PC-3 (cell line): ENCODE data around the gene USP19. TPM values are rescaled to one million over a fixed set of nuclear protein-coding genes. Genes with fewer than 3 reads are reported as not detected.

Source experiments
- ATAC-seq: fragments of 200-7000 bp; cut with Tn5 transposase; 2 replicates; pipeline ENCODE4 v1.9.1; 2020; ENCODE audit warnings: mild to moderate bottlenecking, moderate library complexity
- BruUV-seq: library from RNA; stranded (reverse); fragments of 400-500 nt; replicated peaks from 2 replicates; lab custom pipeline; 2021; lab: Mats Ljungman, UMichigan
- CTCF ChIA-PET: fragments of 300-600 bp; sonication (Branson Sonifier 250); formaldehyde crosslinking; loops from one replicate; lab custom pipeline; 2022; ENCODE audit warnings: antibody characterized with exemption; lab: Charles Lee
- POLR2A ChIA-PET: fragments of 300-600 bp; sonication (Branson Sonifier 250); formaldehyde crosslinking; loops from one replicate; lab custom pipeline; 2022; ENCODE audit warnings: antibody characterized with exemption; ENCODE audit not compliant: unreplicated experiment; lab: Charles Lee
- DNase-seq: peaks from one replicate; pipeline ENCODE4 v3.0.0-alpha.2; 2015
- H2AFZ ChIP-seq: fragments of 300-600 bp; sonication (generic); 2 replicates; pipeline ENCODE4 v1.6.0; 2016; ENCODE audit warnings: antibody characterized with exemption, low read length
- H3F3A ChIP-seq: fragments of 300-600 bp; sonication (generic); one replicate; pipeline ENCODE4 v1.6.0; 2017; ENCODE audit warnings: antibody characterized with exemption, low read length, control low read depth, mild to moderate bottlenecking; ENCODE audit not compliant: unreplicated experiment
- H3K27ac ChIP-seq: fragments of 300-600 bp; sonication (generic); 2 replicates; pipeline ENCODE4 v1.5.1; 2016; ENCODE audit warnings: mild to moderate bottlenecking, low read length
- H3K27me3 ChIP-seq: fragments of 300-600 bp; sonication (generic); 2 replicates; pipeline ENCODE4 v1.6.1; 2016; ENCODE audit warnings: low read length, mixed read lengths
- H3K36me3 ChIP-seq: fragments of 300-600 bp; sonication (generic); 2 replicates; pipeline ENCODE4 v1.6.1; 2016; ENCODE audit warnings: low read depth, mixed run types, low read length, mixed read lengths
- H3K4me1 ChIP-seq: fragments of 300-600 bp; sonication (generic); 2 replicates; pipeline ENCODE4 v1.5.1; 2016; ENCODE audit warnings: low read length; ENCODE audit not compliant: insufficient read depth
- H3K4me2 ChIP-seq: fragments of 300-600 bp; sonication (generic); 2 replicates; pipeline ENCODE4 v1.6.0; 2016; ENCODE audit warnings: low read length
- H3K4me3 ChIP-seq: fragments of 300-600 bp; sonication (generic); 2 replicates; pipeline ENCODE4 v1.5.1; 2016; ENCODE audit warnings: mild to moderate bottlenecking, low read length, mixed read lengths
- H3K79me2 ChIP-seq: fragments of 300-600 bp; sonication (generic); 2 replicates; pipeline ENCODE4 v1.6.1; 2017; ENCODE audit warnings: low read length, mixed read lengths
- H3K9ac ChIP-seq: fragments of 300-600 bp; sonication (generic); 2 replicates; pipeline ENCODE4 v1.6.0; 2016; ENCODE audit warnings: mild to moderate bottlenecking, low read length
- H3K9me2 ChIP-seq: fragments of 300-600 bp; sonication (generic); replicated peaks from 2 replicates; pipeline ENCODE4 v1.6.1; 2016; ENCODE audit warnings: mixed run types, low read length, mixed read lengths
- H3K9me3 ChIP-seq: fragments of 300-600 bp; sonication (generic); 2 replicates; pipeline ENCODE4 v1.6.1; 2016; ENCODE audit warnings: low read length, mixed read lengths
- H4K20me1 ChIP-seq: fragments of 300-600 bp; sonication (generic); 2 replicates; pipeline ENCODE4 v1.6.1; 2016; ENCODE audit warnings: low read length, mixed read lengths
- EZH2 ChIP-seq: fragments of 300-600 bp; sonication (generic); IDR thresholded peaks from one replicate; pipeline ENCODE4 v1.6.1; 2017; ENCODE audit warnings: antibody characterized with exemption, mild to moderate bottlenecking, low read length; ENCODE audit not compliant: unreplicated experiment
- EZH2phosphoT487 ChIP-seq: fragments of 300-600 bp; sonication (generic); IDR thresholded peaks from 2 replicates; pipeline ENCODE4 v1.6.1; 2018; ENCODE audit warnings: mild to moderate bottlenecking, antibody characterized with exemption, low read length, borderline replicate concordance
- intact Hi-C: fragments of 100-400 bp; cut with micrococcal nuclease; formaldehyde crosslinking; loops from 2 replicates; pipeline ENCODE4 v1.9.0; 2023
- total RNA-seq: library from RNA; depleted of rRNA; stranded (reverse); fragments of >200 nt; gene quantifications from 2 replicates; pipeline ENCODE4 v1.2.3, GENCODE V29; 2014
- TF ChIP-seq, protein P1 (sequence below): fragments of 300-600 bp; sonication (generic); conservative IDR thresholded peaks from 2 replicates; pipeline ENCODE4 v1.5.1; 2017; ENCODE audit warnings: antibody characterized with exemption, low read depth, mild to moderate bottlenecking, low read length

Gene USP19
- total RNA-seq, 1 experiment from 2014 or later = 84.4 TPM

DNA sequence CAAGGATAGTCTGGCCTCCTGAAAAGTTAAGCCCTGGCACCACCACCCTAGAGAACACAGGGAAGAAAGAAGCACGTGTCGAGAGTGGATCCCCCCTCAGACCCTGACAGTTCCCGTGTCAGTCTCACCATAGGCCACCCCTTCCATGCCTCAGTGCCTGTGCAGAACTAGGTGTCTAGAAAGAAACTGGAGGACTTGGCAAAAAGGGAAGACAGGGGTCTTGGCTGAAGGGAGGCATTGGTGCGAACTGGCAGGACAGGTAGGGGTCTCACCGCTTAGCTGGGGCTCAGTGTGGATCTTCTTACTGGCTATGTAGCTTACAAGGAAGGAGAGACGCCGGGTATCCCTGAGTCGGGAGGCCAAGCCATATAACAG is 16.6 kb downstream of the USP19 start:
- peak overlapping the region; percentile 91 for H3K4me3 ChIP-seq
- TF ChIP-seq, protein P1, sequence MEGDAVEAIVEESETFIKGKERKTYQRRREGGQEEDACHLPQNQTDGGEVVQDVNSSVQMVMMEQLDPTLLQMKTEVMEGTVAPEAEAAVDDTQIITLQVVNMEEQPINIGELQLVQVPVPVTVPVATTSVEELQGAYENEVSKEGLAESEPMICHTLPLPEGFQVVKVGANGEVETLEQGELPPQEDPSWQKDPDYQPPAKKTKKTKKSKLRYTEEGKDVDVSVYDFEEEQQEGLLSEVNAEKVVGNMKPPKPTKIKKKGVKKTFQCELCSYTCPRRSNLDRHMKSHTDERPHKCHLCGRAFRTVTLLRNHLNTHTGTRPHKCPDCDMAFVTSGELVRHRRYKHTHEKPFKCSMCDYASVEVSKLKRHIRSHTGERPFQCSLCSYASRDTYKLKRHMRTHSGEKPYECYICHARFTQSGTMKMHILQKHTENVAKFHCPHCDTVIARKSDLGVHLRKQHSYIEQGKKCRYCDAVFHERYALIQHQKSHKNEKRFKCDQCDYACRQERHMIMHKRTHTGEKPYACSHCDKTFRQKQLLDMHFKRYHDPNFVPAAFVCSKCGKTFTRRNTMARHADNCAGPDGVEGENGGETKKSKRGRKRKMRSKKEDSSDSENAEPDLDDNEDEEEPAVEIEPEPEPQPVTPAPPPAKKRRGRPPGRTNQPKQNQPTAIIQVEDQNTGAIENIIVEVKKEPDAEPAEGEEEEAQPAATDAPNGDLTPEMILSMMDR = no peak
- TF ChIP-seq EZH2 (no peak), EZH2phosphoT487 (no peak)
- intact Hi-C loops = loop anchor here (1.0 kb wide), 1 partner anchor 10 kb away; the partner anchor contains the start of gene QRICH1
- H3K4me2 ChIP-seq = peak overlapping the region; percentile 98
- H3K9ac ChIP-seq = peak overlapping the region; percentile 92
- no peak for DNase-seq
- no peaks in the 10 kb centered on the region for H3K27me3 ChIP-seq
- ATAC-seq = no peak
- H3F3A ChIP-seq = peaks cover 6% of the 10 kb centered on the region
- ChIA-PET POLR2A (interaction anchor here (0.9 kb wide), 1 partner anchor 9 kb away, joined by 3 read pairs; no protein-coding TSS in a partner anchor), CTCF (no interaction called here)
- peaks cover 38% of the 10 kb centered on the region for H3K36me3 ChIP-seq
- no peaks in the 10 kb centered on the region for H3K9me3 ChIP-seq
- no peaks in the 10 kb centered on the region for H3K9me2 ChIP-seq
- H3K4me1 ChIP-seq = peaks cover 21% of the 10 kb centered on the region
- H2AFZ ChIP-seq = peak overlapping the region; percentile 89
- no peaks in the 10 kb centered on the region for H4K20me1 ChIP-seq
- peak overlapping the region; percentile 50 for H3K27ac ChIP-seq
- BruUV-seq = TSS peak; percentile 56
- peaks cover 29% of the 10 kb centered on the region for H3K79me2 ChIP-seq

DNA sequence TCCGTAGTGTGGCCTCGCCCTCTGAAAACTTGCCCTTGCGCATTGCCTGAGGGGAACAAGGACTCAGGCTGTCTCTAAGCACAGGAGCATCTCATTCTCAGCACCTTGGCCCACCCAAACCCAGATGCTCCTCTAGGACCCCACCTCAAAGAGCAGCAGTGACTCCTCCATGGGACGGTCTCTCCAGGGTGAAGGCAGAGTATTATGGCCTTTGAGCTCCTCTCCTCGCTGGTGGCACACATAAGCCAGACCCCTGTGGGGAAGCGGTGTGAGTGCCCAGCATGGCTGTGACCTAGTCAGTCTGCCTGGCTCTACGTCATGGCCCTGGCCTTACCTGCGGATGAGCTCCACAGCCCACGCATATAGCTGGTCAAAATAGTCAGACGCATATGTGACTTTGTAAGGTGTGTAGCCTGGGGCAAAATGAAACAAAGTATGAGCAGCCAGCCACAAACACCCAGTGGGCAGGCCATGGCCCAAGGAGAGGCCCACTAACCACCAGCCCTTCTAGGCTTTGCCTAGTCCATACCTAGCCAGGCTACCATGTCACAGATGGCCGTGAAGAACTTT is 20.5 kb downstream of the USP19 start:
- Histone ChIP-seq H3F3A (no peaks in the 10 kb centered on the region), H4K20me1 (no peaks in the 10 kb centered on the region), H3K4me2 (no peak overlapping the region), H3K4me1 (peaks cover 16% of the 10 kb centered on the region), H2AFZ (no peak overlapping the region), H3K27me3 (no peaks in the 10 kb centered on the region), H3K9ac (no peak overlapping the region), H3K9me3 (no peaks in the 10 kb centered on the region), H3K9me2 (no peaks in the 10 kb centered on the region), H3K4me3 (no peak overlapping the region), H3K27ac (no peak overlapping the region), H3K79me2 (peaks cover 28% of the 10 kb centered on the region), H3K36me3 (peaks cover 48% of the 10 kb centered on the region)
- TF ChIP-seq, protein P1 = no peak
- ATAC-seq (no peak), DNase-seq (no peak)
- intact Hi-C loops = no loop called here
- CTCF ChIA-PET = no interaction called here
- POLR2A ChIA-PET = interaction anchor here (0.6 kb wide), 1 partner anchor 8 kb away, joined by 5 read pairs; no protein-coding TSS in a partner anchor
- BruUV-seq = no TSS peak

DNA sequence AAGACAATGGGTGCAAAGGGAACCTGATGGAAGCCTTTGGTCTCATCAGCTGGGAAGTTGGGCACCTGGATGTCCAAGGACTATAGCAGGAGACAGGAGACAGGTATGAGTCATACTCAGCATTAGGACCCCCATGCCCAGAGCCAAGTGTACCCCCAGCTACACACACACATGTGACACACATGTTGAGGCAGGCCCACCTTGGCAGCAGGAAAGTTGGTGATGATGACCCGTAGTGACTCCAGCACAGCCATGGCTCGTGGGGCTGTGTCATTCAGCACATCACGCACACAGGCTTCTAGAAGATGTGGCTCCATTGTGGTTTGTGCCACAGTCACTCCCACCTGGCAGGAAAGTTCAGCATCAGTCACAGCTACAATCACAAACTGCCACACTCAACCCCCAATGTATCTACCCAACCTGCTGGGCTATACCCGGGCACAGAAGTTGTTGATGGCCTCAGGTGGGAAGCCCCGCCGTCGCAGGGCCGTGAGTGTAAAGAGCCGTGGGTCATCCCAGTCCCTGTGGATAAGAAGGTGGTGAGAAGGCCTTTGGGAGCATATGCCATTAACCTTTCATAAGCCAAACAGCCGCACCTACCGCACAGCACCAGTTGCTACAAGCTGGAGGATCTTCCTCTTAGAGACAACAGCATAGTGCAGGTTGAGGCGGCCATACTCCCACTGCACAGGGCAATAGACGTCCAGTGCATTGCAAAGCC is 21.6 kb downstream of the USP19 start:
- H3K4me3 ChIP-seq = no peak overlapping the region
- H4K20me1 ChIP-seq = no peaks in the 10 kb centered on the region
- no peaks in the 10 kb centered on the region for H3F3A ChIP-seq
- H3K36me3 ChIP-seq = peaks cover 48% of the 10 kb centered on the region
- H3K27me3 ChIP-seq = no peaks in the 10 kb centered on the region
- TF ChIP-seq, protein P1 = no peak
- TF ChIP-seq EZH2phosphoT487 (no peak), EZH2 (no peak)
- H3K9me3 ChIP-seq = no peaks in the 10 kb centered on the region
- CTCF ChIA-PET = no interaction called here
- no peak overlapping the region for H2AFZ ChIP-seq
- no TSS peak for BruUV-seq
- ATAC-seq (no peak), DNase-seq (no peak)
- POLR2A ChIA-PET = no interaction called here
- H3K9me2 ChIP-seq = no peaks in the 10 kb centered on the region
- no peak overlapping the region for H3K27ac ChIP-seq
- no peak overlapping the region for H3K9ac ChIP-seq
- H3K4me2 ChIP-seq = no peak overlapping the region
- intact Hi-C loops = no loop called here
- H3K79me2 ChIP-seq = peaks cover 21% of the 10 kb centered on the region
- H3K4me1 ChIP-seq = peaks cover 16% of the 10 kb centered on the region
